Hematopoietic multipotent progenitor cell (in vitro differentiated cells): ENCODE data around the gene OLFML1. TPM values are rescaled to one million over a fixed set of nuclear protein-coding genes. Genes with fewer than 3 reads are reported as not detected.

ENCODE experiments used
- DNase-seq, 3 donors: peaks; one replicate each; pipeline ENCODE4 v3.0.0-alpha.2; 2011 to 2015; ENCODE audit warnings: low read depth in 2 of 3, low spot score in 2 of 3
- total RNA-seq: library from RNA; depleted of rRNA; stranded (reverse); fragments of >200 nt; gene quantifications from one replicate; pipeline ENCODE4 v1.2.3, GENCODE V29; 2012

The OLFML1 gene
- total RNA-seq, 1 donor, result not detected

DNA sequence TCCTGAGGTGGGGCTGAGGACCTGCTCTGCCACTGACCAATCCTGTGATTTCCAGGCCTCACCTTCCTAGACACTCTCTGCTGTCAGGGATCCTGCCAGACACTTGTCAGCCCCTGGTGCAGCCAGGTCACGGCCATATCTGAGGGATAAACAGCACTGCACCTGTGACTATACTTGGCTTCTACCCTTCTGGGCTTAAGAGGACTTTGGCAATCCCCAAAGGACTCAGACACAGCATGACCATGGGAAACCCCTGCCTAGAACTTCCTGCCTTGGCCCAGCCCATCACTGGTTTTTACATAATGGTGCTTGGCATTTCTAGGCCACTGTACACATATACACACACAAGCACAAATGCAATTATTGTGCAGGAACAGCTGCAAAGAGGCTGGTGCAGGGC lies 11.6 kb upstream of the OLFML1 start:
- DNase-seq, result no peak

- DNase-seq, result no peak
These were observed 5.2 kb upstream of the OLFML1 start for GRCh38 chr11:7480113-7480512.

- DNase-seq, result no peak
These were observed 1.2 kb upstream of the OLFML1 start for GRCh38 chr11:7484131-7484530.

DNA sequence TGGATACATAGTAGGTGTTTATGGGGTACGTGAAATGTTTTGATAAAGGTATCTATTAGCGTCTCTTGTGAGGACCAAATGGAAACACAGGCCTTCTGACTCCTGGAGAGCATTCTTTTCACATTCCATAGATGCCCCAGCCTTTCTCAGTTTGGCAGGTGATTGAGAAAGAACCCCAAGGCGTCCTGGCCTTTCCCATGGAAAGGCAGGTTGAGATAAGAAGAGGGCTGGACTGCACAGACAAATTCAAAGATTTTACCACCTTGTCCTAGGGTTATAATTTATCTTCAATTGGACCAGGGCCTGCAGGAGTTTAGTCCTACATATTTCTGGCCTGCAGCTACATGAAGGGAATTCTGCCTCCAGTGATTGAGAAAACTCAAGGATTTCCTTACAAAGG lies 661 bp upstream of the OLFML1 start:
- no peak for DNase-seq

DNA sequence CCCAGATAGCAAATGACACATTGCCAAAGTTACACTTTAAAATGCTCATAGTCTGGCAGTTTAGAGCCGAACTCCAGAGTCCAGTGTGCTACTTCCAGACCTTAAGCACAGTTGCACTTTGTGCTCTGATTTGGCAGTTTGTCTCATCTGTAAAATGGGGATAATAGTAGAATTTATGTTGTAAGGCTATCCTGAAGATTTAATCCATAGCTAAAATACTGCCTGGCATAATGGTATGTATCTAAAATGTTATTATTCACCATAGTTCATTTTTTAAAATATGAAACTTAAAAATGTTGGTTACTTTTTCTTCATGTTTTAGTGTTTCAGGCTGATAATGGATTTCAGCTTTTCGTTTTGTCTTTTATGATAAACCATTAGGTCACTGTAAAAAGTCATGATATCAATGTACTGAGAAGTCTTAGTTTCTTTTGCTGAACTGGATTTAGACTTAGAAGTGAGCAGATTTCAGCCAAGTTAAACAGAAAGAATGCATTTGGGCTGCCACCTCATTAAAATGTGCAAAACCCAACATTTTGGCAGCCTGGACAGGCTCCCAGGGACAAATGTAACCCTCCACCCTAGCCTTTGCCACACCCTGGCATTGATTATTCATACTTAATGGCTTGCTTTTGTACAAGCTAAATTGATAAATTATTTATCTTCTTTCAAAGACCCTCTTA lies 933 bp downstream of the OLFML1 start:
- no peak for DNase-seq

DNA sequence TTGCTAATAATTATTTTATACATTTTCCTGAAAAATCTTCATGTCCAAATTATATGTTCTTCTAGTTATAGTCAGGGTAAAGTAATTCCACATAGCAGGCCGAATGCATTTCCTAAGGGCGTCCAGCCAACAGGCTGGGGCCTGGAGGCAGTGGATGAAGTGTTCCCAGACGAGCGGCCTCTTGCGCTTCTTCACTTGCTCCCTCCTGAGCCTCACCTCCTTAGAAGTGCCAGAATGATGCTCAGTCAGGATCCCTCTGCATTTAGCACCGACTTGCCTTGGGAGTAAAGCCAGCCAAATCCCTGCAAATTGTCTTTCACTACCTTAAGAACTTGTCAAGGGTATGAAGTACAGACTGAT lies 1.5 kb downstream of the OLFML1 start:
- no peak for DNase-seq

DNA sequence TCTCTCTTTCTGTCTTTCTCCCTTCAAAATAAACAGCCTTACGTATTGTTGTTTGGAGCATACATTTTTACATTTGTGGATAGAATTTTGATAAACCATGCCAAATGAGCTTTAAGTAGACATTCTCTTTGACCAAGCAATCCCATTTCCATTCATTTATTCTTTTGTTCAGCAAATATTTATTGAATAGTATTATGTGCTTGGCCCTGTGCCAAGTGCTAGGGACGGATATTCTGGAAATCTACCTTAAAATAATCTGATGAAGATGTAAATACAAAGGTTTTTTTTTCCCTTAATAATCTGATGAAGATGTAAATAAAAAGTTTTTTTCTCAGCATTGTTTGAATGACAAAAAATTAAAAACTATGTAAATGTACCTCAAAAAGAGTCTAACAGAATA lies 2.1 kb downstream of the OLFML1 start:
- no peak for DNase-seq

DNA sequence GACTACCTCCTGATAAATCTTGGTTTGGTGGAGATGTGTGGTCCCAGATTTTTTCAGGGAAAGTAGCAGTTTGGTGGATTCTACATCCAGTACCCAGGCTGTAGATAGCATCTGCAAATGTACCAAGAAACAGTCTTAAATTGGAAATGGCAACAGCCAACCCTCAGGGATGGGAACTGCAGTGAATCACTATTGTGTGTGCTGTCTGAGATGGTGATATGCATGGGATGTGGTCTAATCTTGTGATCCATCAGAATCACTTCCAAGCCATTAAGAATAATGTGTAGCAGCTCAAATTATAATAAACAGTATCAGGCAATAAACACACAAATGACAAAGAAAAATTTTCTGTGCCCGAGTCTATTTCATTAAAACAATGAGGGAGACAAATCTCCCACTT lies 3.4 kb downstream of the OLFML1 start:
- no peak for DNase-seq

DNA sequence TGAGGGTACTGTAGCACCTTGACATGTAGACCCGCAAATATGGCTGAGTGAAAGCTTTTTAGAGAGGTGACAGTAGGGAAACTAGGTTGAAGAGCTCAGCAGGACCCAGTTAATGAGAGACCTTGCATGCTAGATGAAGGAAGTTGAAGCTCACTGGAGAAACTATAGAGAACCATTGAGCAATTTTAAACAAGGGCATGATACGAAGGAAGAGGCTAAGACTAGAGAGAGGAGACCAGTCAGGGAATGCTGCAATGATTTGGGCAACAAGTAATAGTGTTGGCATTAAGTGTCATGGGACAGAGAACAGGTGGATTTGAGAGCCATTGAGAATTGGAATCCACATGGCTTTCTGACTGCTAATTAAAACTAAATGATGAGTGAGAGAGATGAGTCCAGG lies 4.1 kb downstream of the OLFML1 start:
- no peak for DNase-seq

GRCh38 chr11:7490054-7490453 lies 4.7 kb downstream of the OLFML1 start:
- no peak for DNase-seq

GRCh38 chr11:7490535-7490934 lies 5.2 kb downstream of the OLFML1 start:
- no peak for DNase-seq

- DNase-seq, result no peak
These were observed 6.9 kb downstream of the OLFML1 start for GRCh38 chr11:7492253-7492652.

DNA sequence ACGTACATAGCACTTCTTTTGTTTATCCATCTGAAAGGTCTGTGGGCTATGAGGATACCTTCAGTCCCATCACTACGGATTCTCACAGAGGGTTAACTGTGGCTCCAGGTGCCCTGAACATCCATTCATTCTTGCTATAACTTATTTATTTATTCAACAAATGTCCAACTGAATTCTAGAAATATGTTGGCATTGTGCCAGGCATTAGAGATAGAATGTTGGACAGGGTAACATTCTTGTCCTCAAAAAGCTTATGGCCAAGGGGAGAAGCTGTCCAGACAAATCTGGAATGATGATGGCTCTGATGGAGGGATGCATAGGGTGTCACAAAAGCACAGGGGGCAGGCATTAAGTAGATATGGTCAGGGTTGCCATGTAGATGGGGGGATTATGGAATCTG lies 8.4 kb downstream of the OLFML1 start:
- no peak for DNase-seq

DNA sequence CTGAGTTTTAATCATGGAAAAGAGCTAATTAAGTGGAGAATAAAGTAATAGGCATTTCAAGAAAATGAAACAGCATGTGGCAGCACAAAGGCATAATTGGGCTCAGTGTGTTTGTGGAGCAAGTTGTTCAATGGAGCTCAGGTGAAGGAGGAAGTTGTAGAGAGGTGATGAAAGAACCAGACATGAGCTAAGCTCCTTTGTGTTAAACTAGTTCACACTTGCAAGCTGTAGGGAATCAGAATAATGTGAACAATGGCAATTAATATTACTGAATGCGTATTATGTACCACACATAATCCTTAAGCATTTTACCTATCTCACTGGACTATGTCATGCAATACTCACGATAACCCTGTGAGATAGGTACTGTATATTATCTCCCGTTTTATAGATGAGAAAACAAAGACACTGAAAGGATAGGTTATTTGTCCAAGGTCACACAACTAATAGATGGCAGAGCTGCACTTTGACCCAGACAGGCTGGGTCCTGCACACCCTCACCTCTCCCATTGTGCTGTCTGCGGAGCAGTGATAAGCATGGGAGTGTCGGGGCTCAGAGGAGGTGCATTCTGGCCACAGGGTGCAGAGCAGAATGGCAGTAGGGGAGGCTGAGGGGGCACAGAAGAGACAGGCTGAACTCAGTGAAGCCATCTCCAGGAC lies 8.9 kb downstream of the OLFML1 start:
- DNase-seq, result no peak

GRCh38 chr11:7495882-7496551 lies 10.7 kb downstream of the OLFML1 start:
- peak in 2 of 3 donors; percentile 34 to 70 for DNase-seq

DNA sequence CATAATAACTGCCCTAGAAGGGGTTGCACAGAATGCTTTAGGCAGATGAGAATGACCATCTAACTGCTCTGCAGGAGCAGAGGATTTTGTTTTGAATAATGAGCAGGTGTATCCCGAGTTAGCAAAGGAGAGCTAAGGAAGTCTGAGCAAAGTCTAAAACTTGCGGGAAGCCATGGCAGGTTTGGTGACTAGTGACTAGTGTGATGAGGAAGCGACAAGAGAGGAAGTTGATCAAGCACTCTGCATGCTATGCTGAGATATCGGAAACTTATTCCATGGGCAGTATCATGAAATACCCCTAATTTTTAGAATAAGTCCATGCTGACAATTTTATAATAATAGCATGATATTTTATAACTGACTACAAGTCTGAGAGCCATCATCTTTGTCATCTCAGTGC lies 12.9 kb downstream of the OLFML1 start:
- DNase-seq, result peak in 2 of 3 donors; percentile 20 to 38

GRCh38 chr11:7499081-7499480 lies 13.8 kb downstream of the OLFML1 start:
- no peak for DNase-seq

GRCh38 chr11:7500251-7500650 lies 14.9 kb downstream of the OLFML1 start:
- no peak for DNase-seq

DNA sequence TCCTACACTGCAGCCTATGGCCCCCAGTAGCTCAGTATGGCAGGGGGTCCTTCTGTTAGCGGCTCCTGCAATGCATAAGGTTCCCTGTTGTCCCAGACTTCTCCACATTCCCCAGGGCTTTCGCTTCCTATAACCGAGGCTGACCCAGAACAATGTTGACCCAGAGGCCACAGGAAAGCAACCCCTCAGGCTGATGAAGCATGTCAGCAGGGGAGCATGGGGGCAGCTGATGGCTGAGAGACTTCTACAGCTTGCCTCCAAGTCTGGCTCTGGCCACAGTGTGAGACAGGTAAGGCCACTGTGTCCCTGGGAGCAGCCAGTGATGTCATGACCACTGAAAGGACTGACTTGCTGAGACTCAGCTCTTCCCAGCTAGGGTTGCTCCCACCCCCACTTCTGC lies 15.9 kb downstream of the OLFML1 start:
- DNase-seq, result no peak

DNA sequence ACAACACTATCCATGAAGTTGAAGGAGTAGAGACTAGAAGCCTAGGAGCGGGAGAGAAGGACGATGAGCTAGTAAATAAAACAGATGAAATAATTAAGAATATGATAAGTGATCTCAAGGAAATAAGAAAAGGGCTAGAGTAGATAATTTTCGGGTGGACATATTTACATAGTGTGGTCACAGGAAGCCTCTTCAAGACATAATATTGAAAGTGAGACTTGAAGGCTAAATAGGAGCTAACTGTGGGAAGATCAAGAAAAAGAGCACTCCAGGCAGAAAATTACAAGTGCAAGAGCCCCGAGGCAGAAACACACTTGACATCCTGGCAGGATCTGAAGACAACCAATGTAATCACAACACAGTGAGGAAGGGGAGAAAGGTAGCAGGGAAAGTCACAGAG lies 16.6 kb downstream of the OLFML1 start:
- DNase-seq, result no peak

DNA sequence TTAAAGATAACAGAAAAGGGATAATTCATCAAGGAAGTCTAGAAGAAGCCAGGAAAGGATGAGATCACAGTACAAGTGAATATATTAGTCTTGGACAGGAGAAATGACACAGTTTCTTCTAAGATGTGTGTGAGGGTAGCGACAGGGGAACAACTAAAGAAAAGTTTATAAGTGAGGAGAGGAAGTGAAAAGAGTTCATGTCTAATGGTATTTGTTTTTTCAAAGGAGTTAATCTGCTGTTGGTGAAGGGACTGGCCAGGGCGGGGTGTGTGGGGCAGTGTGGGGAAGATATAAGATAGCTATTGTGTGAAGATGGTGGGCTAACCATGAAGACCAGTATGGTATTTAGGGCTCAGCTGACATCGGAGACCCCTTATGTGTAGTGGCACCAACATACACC lies 20.9 kb downstream of the OLFML1 start:
- DNase-seq, result no peak

DNA sequence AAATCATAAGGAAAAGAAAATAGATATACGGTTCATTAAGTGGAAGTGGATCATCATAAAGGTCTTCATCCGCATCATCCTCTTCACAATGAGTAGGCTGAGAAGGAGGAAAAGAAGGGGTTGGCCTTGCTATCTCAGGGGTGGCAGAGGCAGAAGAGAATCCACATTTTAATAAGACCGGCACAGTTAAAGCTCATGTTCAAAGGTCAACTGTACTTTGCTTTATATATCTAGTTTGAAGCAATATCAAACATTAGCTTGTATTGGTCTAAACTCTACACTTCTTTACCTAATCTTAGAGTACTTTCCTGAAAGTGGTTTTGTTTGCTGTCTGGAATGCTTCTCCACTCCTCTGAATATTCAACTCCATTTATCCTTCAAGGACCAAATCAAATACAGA lies 22.8 kb downstream of the OLFML1 start:
- DNase-seq, result no peak
